Measurements from ENCODE around the gene CDKN1B. TPM values are rescaled to one million over a fixed set of nuclear protein-coding genes. Genes with fewer than 3 reads are reported as not detected.

CDKN1B gene
- total RNA-seq, 1 experiment from 2014 or later: 27.7 TPM

DNA sequence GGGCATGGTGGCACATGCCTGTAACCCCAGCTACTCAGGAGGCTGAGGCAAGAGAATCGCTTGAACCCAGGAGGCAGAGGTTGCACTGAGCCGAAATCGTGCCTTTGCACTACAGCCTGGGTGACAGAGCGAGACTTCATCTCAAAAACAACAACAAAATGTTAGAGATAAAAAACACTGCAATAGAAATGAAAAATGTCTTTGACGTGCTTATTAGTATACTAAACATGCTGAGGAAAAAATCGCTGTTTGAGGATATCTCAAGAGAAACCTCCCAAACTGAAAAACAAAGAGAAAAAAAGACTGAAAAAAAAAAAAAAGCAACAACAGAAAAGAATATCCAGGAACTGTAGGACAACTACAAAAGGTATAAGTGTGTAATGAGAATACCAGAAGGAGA, 53.1 kb downstream of the CDKN1B start:
- H3K9ac ChIP-seq (ENCODE audit: extremely low read depth, insufficient read length, low read length): no peak overlapping the region
- no peak overlapping the region for H4K91ac ChIP-seq (ENCODE audit: insufficient read length, low read depth, low read length)
- H2BK12ac ChIP-seq (ENCODE audit: insufficient read length, low read depth, low read length): no peak overlapping the region
- H4K5ac ChIP-seq (ENCODE audit: insufficient read length, low read depth, low read length): no peak overlapping the region
- H3K4me2 ChIP-seq (ENCODE audit: insufficient read depth, insufficient read length, low read length): no peak overlapping the region
- no peak overlapping the region for H2BK5ac ChIP-seq (ENCODE audit: insufficient read length, low read length)
- H2AFZ ChIP-seq (ENCODE audit: low read length): no peak overlapping the region
- H4K8ac ChIP-seq (replicated peaks; ENCODE audit: insufficient read length, low read depth, low read length): no peak overlapping the region
- H3K4me1 ChIP-seq (ENCODE audit: insufficient read depth, low read length): no peaks in the 10 kb centered on the region
- no peaks in the 10 kb centered on the region for H3K79me1 ChIP-seq (ENCODE audit: insufficient read depth, low read depth, low read length, poor library complexity, severe bottlenecking)
- H2AK5ac ChIP-seq (ENCODE audit: insufficient read length, low read length): no peak overlapping the region
- no peak overlapping the region for H3T11ph ChIP-seq (ENCODE audit: low read length)
- H3K4ac ChIP-seq (ENCODE audit: low read depth, low read length): no peak overlapping the region
- H3K27me3 ChIP-seq (ENCODE audit: insufficient read depth, low read length): no peaks in the 10 kb centered on the region
- H3K18ac ChIP-seq (ENCODE audit: insufficient read length, low read depth, low read length): no peak overlapping the region
- H4K20me1 ChIP-seq (ENCODE audit: control insufficient read depth, insufficient read depth, insufficient read length): no peaks in the 10 kb centered on the region
- no peak for DNase-seq
- TF ChIP-seq, protein P1, sequence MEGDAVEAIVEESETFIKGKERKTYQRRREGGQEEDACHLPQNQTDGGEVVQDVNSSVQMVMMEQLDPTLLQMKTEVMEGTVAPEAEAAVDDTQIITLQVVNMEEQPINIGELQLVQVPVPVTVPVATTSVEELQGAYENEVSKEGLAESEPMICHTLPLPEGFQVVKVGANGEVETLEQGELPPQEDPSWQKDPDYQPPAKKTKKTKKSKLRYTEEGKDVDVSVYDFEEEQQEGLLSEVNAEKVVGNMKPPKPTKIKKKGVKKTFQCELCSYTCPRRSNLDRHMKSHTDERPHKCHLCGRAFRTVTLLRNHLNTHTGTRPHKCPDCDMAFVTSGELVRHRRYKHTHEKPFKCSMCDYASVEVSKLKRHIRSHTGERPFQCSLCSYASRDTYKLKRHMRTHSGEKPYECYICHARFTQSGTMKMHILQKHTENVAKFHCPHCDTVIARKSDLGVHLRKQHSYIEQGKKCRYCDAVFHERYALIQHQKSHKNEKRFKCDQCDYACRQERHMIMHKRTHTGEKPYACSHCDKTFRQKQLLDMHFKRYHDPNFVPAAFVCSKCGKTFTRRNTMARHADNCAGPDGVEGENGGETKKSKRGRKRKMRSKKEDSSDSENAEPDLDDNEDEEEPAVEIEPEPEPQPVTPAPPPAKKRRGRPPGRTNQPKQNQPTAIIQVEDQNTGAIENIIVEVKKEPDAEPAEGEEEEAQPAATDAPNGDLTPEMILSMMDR (conservative IDR thresholded peaks at IDR 0.05): no peak
- no peak overlapping the region for H2BK15ac ChIP-seq (ENCODE audit: low read depth, low read length)
- no peak overlapping the region for H3K23ac ChIP-seq (ENCODE audit: insufficient read length, low read depth, low read length)
- no CpG with 5 or more reads among the region's 6 CpGs for WGBS (ENCODE audit: extremely low coverage, insufficient read length, low lambda C conversion rate)
- no peak overlapping the region for H3K27ac ChIP-seq (ENCODE audit: insufficient read length, low read depth, low read length)
- H3K4me3 Mint-ChIP-seq: no peak overlapping the region
- H2BK120ac ChIP-seq (ENCODE audit: low read depth, low read length, poor library complexity, severe bottlenecking): no peak overlapping the region
- no peaks in the 10 kb centered on the region for H3K4me1 Mint-ChIP-seq
- peaks cover 8 to 9% of the 10 kb centered on the region in 2 experiments; a peak in 3 of 5 replicates for H3K9me3 Mint-ChIP-seq
- no peak overlapping the region for H3K14ac ChIP-seq (ENCODE audit: insufficient read depth, low read length)
- no peak overlapping the region for H2BK20ac ChIP-seq (ENCODE audit: low read depth, low read length, poor library complexity, severe bottlenecking)
- peaks cover 2% of the 10 kb centered on the region; the same call in 1 of the 2 replicates for H3K27me3 Mint-ChIP-seq (ENCODE audit: low read depth)
- no peaks in the 10 kb centered on the region for H3K23me2 ChIP-seq (ENCODE audit: insufficient read length, low read depth, low read length, poor library complexity, severe bottlenecking)
- no peaks in the 10 kb centered on the region for H3K9me3 ChIP-seq (ENCODE audit: control insufficient read depth, low read depth, low read length)
- H3K27ac Mint-ChIP-seq: no peak overlapping the region
- no peak overlapping the region for H3K56ac ChIP-seq (ENCODE audit: insufficient read length, low read depth, low read length)
- H3K36me3 Mint-ChIP-seq (ENCODE audit: insufficient read depth in 1 of 3, low read depth in 3 of 3): peaks cover 0 to 4% (median 0%) of the 10 kb centered on the region in 3 experiments; a peak in 1 of 7 replicates
- no peaks in the 10 kb centered on the region for H3K79me2 ChIP-seq (ENCODE audit: insufficient read depth, low read length)

Small RNA genes within 50 kb of the gene (microRNA-seq; reads per million reads assigned to microRNA genes)
- not detected for gene MIR613 (ENCODE audit: borderline microRNAs expressed)

Other genes with a start within 250 kb of the CDKN1B start
- gene DUSP16, start 154.5 kb upstream of the CDKN1B start, total RNA-seq (2021): 62.5 and 64.0 TPM in 2 replicates
- 18.1 and 18.3 TPM in 2 replicates for gene CREBL2, start 105.5 kb upstream of the CDKN1B start, total RNA-seq (2021)
- gene GPR19, start 21.2 kb upstream of the CDKN1B start, total RNA-seq (2021): 20.4 and 23.4 TPM in 2 replicates
- gene APOLD1, start 68.3 kb downstream of the CDKN1B start, total RNA-seq (2021): 0.48 and 0.70 TPM in 2 replicates
- 73.9 and 78.2 TPM in 2 replicates for gene DDX47, start 96.0 kb downstream of the CDKN1B start, total RNA-seq (2021)
- gene GPRC5A, start 174.2 kb downstream of the CDKN1B start, total RNA-seq (2021): 0.09 and 0.13 TPM in 2 replicates
- gene GPRC5D, start 234.8 kb downstream of the CDKN1B start, total RNA-seq (2021): not detected in 2 replicates

Measured in H9 (cell line).